HEK293 (cell line): ENCODE data around the gene RNF212.
A peak's percentile ranks its signal among the peaks of the same experiment; 100 is the strongest.
"Not testable (repeated sequence)": the region's sequence is repeated elsewhere in the genome, so short reads cannot be mapped to it uniquely, and the experiment has no call there.

Source experiments
- CTCF ChIA-PET: fragments of 350-600 bp; formaldehyde crosslinking; extraction: SDS; loops from one replicate; lab custom pipeline; 2021; ENCODE audit warnings: antibody characterized with exemption; lab: Yijun Ruan, JAX
- POLR2A ChIA-PET: fragments of 300-600 bp; formaldehyde crosslinking; extraction: SDS; loops from one replicate; lab custom pipeline; 2020; ENCODE audit warnings: antibody characterized with exemption, inconsistent platforms; lab: Yijun Ruan, JAX
- H3K27ac ChIP-seq: fragments of 200-500 bp; sonication (Bioruptor generic); 2 replicates; pipeline ENCODE4 v1.5.1; 2014; ENCODE audit warnings: low read depth, low read length, control low read depth, inconsistent platforms; ENCODE audit errors: extremely low read depth
- H3K36me3 ChIP-seq, 2 experiments: fragments of 200-500 bp in 1 of 2; sonication (Bioruptor generic) in 1 of 2; 1 replicate in 1 of 2; 2 replicates in 1 of 2; pipeline ENCODE4 v1.5.1; 2014 to 2017; ENCODE audit warnings: inconsistent platforms in 2 of 2, low read length in 2 of 2; ENCODE audit not compliant: control insufficient read depth in 2 of 2, insufficient read depth in 1 of 2
- H3K4me1 ChIP-seq: fragments of 200-500 bp; sonication (Bioruptor generic); 2 replicates; pipeline ENCODE4 v1.5.1; 2014; ENCODE audit warnings: mild to moderate bottlenecking, low read length, inconsistent platforms; ENCODE audit not compliant: control insufficient read depth, insufficient read depth
- H3K4me3 ChIP-seq: 2 replicates; pipeline ENCODE4 v1.5.1; 2011; ENCODE audit warnings: low read depth, mild to moderate bottlenecking, control low read depth, low read length, moderate library complexity
- H3K9me3 ChIP-seq: fragments of 200-500 bp; sonication (Bioruptor generic); 2 replicates; pipeline ENCODE4 v1.5.1; 2014; ENCODE audit warnings: low read depth, low read length, inconsistent platforms; ENCODE audit not compliant: control insufficient read depth, insufficient read depth
- GLIS2 ChIP-seq: fragments of 450-650 bp; formaldehyde crosslinking; IDR thresholded peaks from 2 replicates; pipeline ENCODE4 v1.5.1; 2016; ENCODE audit warnings: missing biosample characterization, missing genetic modification characterization
- KLF1 ChIP-seq: fragments of 450-650 bp; formaldehyde crosslinking; IDR thresholded peaks from 2 replicates; pipeline ENCODE4 v1.5.1; 2016; ENCODE audit warnings: missing biosample characterization, missing genetic modification characterization
- PRDM10 ChIP-seq: fragments of 450-650 bp; formaldehyde crosslinking; IDR thresholded peaks from 2 replicates; pipeline ENCODE4 v1.5.1; 2016; ENCODE audit warnings: missing biosample characterization, missing genetic modification characterization
- SETDB1 ChIP-seq: IDR thresholded peaks from one replicate; pipeline ENCODE4 v1.6.1; 2017; ENCODE audit warnings: mild to moderate bottlenecking, low read length, moderate library complexity, mixed read lengths; ENCODE audit not compliant: insufficient read length
- ZNF132 ChIP-seq: fragments of 450-650 bp; formaldehyde crosslinking; IDR thresholded peaks from 2 replicates; pipeline ENCODE4 v1.5.1; 2017; ENCODE audit warnings: missing biosample characterization, missing genetic modification characterization, borderline replicate concordance
- ZNF23 ChIP-seq: fragments of 450-650 bp; formaldehyde crosslinking; IDR thresholded peaks from 2 replicates; pipeline ENCODE4 v1.5.1; 2016; ENCODE audit warnings: missing biosample characterization, missing genetic modification characterization, borderline replicate concordance
- ZNF324 ChIP-seq: fragments of 450-650 bp; formaldehyde crosslinking; IDR thresholded peaks from 2 replicates; pipeline ENCODE4 v1.5.1; 2016; ENCODE audit warnings: missing biosample characterization, missing genetic modification characterization
- ZNF426 ChIP-seq: fragments of 450-650 bp; formaldehyde crosslinking; IDR thresholded peaks from 2 replicates; pipeline ENCODE4 v1.5.1; 2017; ENCODE audit warnings: missing biosample characterization, missing genetic modification characterization, mild to moderate bottlenecking, inconsistent platforms, moderate library complexity
- ZNF514 ChIP-seq: fragments of 450-650 bp; formaldehyde crosslinking; IDR thresholded peaks from 2 replicates; pipeline ENCODE4 v1.5.1; 2016; ENCODE audit warnings: missing biosample characterization, missing genetic modification characterization
- ZNF558 ChIP-seq: fragments of 450-650 bp; formaldehyde crosslinking; IDR thresholded peaks from 2 replicates; pipeline ENCODE4 v1.5.1; 2016; ENCODE audit warnings: missing biosample characterization, missing genetic modification characterization
- ZNF571 ChIP-seq: fragments of 450-650 bp; formaldehyde crosslinking; IDR thresholded peaks from 2 replicates; pipeline ENCODE4 v1.5.0; 2017; ENCODE audit warnings: missing biosample characterization, missing genetic modification characterization
- ZNF639 ChIP-seq: fragments of 450-650 bp; formaldehyde crosslinking; IDR thresholded peaks from 2 replicates; pipeline ENCODE4 v1.5.1; 2016; ENCODE audit warnings: missing biosample characterization, missing genetic modification characterization
- ZNF654 ChIP-seq: fragments of 450-650 bp; formaldehyde crosslinking; IDR thresholded peaks from 2 replicates; pipeline ENCODE4 v1.5.1; 2016; ENCODE audit warnings: low read depth, missing biosample characterization, missing genetic modification characterization
- ZNF792 ChIP-seq: fragments of 450-650 bp; formaldehyde crosslinking; IDR thresholded peaks from 2 replicates; pipeline ENCODE4 v1.5.1; 2016; ENCODE audit warnings: missing biosample characterization, missing genetic modification characterization

The RNF212 gene

GRCh38 chr4:1056671-1057402 lies 56.5 kb downstream of the RNF212 start (continued):
- TF ChIP-seq ZNF426 (tag by site-specific recombination) (no peak), ZNF792 (no peak)

- Histone ChIP-seq H3K4me1 (no peaks in the 10 kb centered on the region), H3K27ac (no peak overlapping the region), H3K36me3 (no peaks in the 10 kb centered on the region), H3K9me3 (no peaks in the 10 kb centered on the region), H3K4me3 (no peak overlapping the region)
- ChIA-PET CTCF (no interaction called here), POLR2A (no interaction called here)
- TF ChIP-seq KLF1 = 0 out of 2 replicates have a peak, but pooled peaks have one; percentile 11
- no peak for TF ChIP-seq ZNF324
Measured at GRCh38 chr4:1055721-1056590, 57.4 kb downstream of the RNF212 start.

DNA sequence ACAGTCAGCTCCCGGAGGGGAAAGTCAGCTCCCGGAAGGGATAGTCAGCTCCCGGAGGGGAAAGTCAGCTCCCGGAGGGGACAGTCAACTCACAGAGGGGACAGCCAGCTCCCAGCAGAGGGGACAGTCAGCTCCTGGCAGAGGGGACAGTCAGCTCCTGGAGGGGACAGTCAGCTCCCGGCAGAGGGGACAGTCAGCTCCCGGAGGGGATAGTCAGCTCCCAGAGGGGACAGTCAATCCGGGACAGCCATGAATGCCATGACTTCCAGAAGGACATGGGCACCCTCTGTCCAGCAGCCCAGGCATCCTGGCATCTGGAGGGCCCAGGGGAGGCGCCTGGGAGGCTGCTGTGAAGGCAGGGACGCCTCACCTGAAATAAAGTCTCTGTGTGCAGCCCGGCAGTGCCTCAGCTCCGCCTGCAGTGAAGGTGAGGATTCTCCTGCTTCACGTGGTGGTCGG lies 58.1 kb downstream of the RNF212 start:
- H3K4me3 ChIP-seq, H3K4me1 ChIP-seq, H3K36me3 ChIP-seq, H3K27ac ChIP-seq, H3K9me3 ChIP-seq, POLR2A ChIA-PET: not testable (repeated sequence)
- CTCF ChIA-PET = interaction anchor here (1.0 kb wide), 1 partner anchor 76 kb away, joined by 5 read pairs; no protein-coding TSS in a partner anchor

DNA sequence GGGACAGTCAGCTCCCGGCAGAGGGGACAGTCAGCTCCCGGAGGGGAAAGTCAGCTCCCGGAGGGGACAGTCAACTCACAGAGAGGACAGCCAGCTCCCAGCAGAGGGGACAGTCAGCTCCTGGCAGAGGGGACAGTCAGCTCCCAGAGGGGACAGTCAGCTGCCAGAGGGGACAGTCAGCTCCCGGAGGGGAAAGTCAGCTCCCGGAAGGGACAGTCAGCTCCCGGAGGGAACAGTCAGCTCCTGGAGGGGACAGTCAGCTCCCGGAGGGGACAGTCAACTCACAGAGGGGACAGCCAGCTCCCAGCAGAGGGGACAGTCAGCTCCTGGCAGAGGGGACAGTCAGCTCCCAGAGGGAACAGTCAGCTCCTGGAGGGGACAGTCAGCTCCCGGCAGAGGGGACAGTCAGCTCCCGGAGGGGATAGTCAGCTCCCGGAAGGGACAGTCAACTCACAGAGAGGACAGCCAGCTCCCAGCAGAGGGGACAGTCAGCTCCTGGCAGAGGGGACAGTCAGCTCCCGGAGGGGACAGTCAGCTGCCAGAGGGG lies 58.6 kb downstream of the RNF212 start:
- not testable (repeated sequence) for H3K36me3 ChIP-seq, H3K4me3 ChIP-seq, H3K9me3 ChIP-seq, H3K4me1 ChIP-seq, H3K27ac ChIP-seq
- ChIA-PET POLR2A (interaction anchor here (0.7 kb wide), 1 partner anchor 23 kb away, joined by 3 read pairs; no protein-coding TSS in a partner anchor), CTCF (interaction anchor here (0.6 to 1.0 kb wide), 2 partner anchors 50 to 76 kb away, joined by 3 to 5 read pairs; no protein-coding TSS in a partner anchor)

DNA sequence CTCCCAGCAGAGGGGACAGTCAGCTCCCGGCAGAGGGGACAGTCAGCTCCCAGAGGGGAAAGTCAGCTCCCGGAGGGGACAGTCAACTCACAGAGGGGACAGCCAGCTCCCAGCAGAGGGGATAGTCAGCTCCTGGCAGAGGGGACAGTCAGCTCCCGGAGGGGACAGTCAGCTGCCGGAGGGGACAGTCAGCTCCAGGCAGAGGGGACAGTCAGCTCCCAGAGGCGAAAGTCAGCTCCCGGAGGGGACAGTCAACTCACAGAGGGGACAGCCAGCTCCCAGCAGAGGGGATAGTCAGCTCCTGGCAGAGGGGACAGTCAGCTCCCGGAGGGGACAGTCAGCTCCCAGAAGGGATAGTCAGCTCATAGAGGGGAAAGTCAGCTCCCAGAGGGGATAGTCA lies 59.5 kb downstream of the RNF212 start:
- H3K27ac ChIP-seq, POLR2A ChIA-PET, H3K4me1 ChIP-seq, CTCF ChIA-PET, H3K4me3 ChIP-seq, H3K36me3 ChIP-seq, H3K9me3 ChIP-seq: not testable (repeated sequence)

- H3K27ac ChIP-seq = no peak overlapping the region
- H3K4me3 ChIP-seq = no peak overlapping the region
- ChIA-PET POLR2A (no interaction called here), CTCF (no interaction called here)
- H3K9me3 ChIP-seq = no peaks in the 10 kb centered on the region
- no peak for TF ChIP-seq ZNF571
- TF ChIP-seq ZNF654 (tag by site-specific recombination) = no peak
- TF ChIP-seq ZNF23 (tag by site-specific recombination) = no peak
- TF ChIP-seq ZNF132 (tag by site-specific recombination) = no peak
- TF ChIP-seq ZNF514 (tag by site-specific recombination) = no peak
- no peak for TF ChIP-seq GLIS2 (tag by site-specific recombination)
- TF ChIP-seq ZNF558 (tag by site-specific recombination) = no peak
- no peak for TF ChIP-seq ZNF639 (tag by site-specific recombination)
- TF ChIP-seq SETDB1 = no peak
- no peak for TF ChIP-seq PRDM10 (tag by site-specific recombination)
- H3K36me3 ChIP-seq = no peaks in the 10 kb centered on the region
- no peaks in the 10 kb centered on the region for H3K4me1 ChIP-seq
Measured at GRCh38 chr4:1053080-1053661, 60.2 kb downstream of the RNF212 start.
